GM21390 (cell line): ENCODE results near the gene BDNF.
A peak's percentile ranks its signal among the peaks of the same experiment; 100 is the strongest.

Experiments used
- ATAC-seq: cut with Tn5 transposase; IDR thresholded peaks from one replicate; pipeline ENCODE4 v1.9.1; 2021; ENCODE audit not compliant: unreplicated experiment

Gene BDNF

DNA sequence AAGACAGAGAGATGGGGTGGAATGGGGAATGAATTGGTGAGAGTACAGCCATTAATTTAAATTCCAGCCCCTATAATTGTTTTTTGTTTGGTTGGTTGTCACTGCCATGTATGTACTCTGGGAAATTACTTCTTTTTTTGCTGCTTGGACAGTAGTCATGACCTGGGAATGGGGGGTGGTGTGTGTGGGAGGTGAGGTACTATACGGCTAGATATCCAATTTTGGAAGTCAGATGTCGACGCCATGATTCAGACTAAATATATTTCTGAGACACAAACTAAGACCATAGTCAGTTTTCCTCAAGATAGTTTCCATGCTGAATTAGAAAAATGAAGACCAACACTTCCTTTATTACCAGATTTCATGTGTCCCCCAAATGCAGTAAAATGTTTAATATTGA, 7.4 kb upstream of the BDNF start:
- ATAC-seq = no peak

DNA sequence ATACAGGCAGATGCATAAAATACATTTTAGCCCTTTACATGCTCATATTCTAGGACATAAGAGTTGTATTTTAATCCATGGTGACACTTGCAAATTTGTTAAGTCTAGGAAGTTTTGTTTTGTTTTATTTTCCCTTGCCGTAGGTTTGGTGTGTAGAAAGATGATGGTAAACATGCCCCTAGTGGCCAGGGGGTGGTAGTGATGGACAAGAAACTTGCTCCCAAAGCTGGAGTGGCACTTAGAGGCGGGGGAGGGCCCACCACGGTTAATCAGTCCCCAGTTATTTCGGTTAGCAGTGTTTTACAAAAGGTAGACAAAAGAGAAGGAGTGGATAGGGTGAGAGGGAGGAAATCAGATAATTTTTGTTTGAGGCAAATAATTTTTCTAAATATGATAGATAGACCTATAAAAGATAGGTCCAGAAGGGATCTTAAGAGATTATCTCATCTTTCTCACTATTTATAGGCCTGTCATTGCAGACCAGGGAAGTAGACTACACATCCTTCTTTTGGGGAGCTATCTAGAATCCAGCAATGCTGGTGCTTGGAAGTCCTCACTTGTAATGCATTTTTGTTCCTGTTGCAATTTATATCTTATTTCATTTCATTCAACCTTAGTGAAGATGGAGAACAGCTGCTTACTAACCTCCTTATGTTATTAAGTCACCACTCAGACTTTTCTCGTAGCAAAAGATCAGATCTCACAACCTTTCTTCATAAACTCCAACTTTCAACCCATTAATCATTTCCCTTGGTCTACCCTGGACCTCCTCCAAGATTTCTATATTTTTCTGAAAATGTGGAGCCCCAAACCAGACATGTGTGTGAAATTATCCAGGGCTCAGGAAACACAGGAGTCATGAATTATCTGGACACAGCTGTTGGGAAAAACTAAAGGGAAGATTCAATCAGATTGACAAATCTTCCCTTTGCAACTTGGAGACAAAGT, 5.9 kb upstream of the BDNF start:
- ATAC-seq = peak; percentile 75

DNA sequence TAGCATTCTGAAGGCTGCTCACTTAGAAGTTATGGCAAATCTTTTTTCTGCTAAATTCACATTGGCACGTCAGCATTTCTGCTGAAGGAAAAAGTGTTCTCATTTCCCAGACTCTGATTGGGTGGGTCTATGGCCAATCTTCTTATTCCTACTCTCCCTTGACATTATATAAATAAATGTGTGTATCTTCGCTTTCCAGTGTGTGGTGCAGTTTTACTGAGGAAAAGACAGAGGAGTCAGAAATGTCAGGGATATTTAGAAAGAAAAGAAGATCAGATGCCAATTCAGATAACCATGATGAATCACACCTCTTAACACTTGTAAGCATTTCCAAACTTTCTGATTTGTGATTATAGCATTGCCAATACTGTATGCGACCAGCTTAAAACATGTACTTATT, 3.2 kb upstream of the BDNF start:
- no peak for ATAC-seq

DNA sequence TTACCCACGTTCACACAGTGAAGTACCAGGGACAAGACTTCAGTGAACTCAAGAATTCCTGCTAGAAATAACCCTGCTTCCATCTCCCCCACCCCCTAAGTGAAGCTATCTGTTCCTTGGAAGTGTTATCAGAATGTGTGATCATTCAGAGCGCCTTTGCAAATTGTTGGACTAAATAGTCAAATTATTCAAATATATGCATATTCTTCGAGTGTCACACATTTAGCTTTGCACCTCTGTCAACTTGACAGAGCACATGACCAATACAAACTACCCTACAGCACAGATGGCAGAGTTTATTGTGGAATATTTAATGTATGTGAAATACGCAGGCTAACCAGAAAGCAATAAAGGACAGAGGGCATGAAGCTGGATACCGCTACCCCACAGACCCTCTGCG, 2.6 kb upstream of the BDNF start:
- ATAC-seq = no peak

DNA sequence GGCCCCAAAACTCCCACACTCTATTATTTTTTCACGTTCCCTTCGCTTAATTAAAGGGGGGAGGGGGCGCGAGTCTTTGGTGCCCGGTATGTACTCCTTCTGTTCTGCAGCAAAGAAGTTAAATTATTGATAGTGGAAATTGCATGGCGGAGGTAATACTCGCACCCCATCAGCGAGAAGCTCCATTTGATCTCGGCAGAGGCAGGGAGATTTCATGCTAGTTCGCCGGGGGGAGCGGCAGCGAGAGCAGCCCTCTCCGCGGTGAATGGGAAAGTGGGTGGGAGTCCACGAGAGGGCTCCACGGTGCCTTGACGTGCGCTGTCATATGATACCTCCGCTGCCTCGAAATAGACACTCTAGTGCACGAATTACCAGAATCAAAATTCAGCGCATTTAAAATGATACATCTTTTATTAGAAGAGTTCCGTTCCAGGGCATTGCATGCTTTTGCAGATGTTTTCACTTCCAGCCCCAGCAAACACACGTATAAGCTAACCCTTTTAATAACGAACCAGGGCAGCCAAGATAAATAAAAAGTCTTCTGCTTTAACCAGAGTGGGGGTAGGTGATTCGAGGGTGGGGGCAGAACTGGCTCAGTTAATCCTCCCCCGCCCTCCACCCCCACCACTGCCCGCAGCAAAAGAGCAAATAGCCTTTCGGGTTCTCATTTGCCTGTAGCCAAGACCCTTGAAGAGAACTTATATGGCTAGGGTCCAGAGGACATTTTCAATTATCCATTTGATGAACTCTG, 1.3 kb upstream of the BDNF start:
- no peak for ATAC-seq

DNA sequence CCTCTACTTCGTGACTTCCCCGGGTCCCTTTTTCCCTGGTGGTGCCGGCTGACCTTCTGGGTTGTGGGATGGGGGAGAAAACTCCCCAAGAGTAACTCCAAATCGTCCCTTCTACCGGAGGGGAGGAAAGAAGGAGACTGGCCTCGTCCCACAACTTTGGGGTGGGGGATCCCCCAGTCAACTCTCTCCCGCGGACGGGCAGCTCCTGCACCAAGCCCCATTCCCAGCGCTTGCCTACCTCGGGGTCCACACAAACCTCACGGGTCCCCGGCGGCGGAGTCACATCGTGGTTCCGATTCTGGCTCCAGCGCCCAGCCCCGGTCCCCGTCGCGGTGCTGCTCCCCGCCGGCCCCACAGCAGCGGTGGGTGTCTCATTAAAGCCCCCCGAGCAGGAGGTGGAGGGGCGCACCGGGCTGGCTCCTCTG, 317 bp downstream of the BDNF start:
- no peak for ATAC-seq

DNA sequence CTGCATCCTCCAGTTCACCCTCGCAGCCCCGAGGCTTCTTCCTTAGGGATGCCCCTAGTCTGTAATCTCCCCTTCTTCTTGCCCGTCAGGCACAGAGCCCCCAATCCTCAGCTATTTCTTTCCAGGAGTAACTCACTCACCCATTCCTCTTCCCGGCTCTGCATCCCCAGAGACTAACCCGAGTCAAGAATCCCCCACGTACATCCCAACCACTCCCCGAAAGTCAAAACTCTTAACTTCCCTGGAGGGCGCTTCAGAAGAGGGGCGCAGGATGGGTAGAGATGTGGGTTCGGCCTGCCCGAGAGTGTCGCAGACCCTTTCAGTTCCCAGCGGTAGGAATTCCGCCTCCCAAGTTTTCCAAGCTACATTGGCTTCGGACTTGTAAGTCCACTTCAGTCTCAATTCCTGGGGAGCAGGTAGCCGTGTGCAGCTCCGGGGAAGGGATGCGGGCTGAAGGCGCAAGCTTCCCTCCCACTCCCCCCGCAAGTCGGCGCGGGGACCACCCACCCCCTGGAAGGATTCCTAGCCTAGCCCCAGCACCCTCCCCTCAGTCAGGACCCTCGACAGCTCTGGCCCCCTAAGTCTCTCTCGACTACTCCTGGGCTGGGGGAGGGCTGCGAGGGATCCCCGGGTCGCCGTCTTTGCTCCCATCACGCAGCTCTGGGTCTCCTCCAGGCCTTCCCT, 871 bp downstream of the BDNF start:
- ATAC-seq = no peak

DNA sequence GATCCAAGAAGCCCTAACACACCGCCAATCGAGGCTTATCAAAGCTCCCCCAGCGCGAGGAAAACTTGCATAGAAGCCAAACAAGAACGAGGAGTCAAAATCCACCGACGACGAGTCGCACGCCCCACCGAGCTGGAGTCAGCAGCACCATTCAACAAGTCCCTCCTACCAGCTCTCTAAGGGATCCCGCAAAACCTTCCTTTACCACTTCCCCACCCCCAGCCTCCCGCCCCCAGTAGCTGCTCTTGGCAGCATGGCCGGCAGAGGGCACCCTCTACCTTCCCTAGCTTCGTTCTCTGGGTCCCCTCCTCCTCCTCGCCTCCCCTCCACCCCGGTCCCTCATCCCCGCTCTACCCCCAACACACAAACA, 1.4 kb downstream of the BDNF start:
- peak; percentile 75 for ATAC-seq

DNA sequence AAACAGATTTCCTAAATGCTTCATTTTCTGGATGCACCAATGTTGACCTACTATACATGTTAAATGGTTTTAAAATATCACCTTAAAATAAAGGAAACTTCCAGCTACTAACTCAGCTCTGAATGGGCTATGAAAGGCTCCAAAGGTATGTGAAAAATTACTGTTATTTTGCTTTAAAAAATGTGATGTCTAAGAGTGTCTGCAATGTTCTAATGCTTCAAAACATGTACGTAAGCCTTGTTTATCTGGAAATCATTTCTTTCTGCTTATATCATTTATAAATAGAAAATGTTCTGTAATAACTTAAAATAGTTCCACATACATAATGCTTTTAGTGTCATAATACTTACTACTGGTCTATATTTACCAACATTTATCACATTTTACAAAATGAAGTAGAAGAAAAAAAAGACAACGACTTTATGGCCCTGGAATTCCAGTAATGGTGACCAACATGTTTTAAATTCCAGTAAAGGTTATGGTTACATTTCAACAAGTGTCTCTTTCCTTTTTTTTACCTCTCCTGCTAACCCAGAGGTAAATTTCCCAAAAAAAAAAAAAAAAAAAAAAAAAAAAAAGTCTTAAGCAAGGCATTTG, 2.5 kb downstream of the BDNF start:
- no peak for ATAC-seq

DNA sequence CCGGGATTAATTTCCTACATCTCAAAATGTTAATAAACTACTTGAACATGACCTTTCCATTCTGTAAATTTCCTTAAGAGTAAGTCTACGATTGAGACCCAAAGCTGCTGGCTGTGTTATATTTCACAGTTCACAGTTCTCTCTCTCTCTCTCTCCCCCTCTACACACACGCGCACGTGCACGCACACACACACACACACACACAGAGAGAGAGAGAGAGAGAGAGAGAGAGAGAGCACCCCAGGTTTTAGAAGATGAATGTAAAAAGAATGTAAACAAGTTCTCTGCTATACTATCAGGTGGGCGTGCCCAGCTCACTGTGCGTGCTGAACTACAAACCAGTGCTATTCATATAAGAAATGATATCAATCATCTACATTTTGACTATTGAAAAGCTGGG, 3.3 kb downstream of the BDNF start:
- no peak for ATAC-seq

DNA sequence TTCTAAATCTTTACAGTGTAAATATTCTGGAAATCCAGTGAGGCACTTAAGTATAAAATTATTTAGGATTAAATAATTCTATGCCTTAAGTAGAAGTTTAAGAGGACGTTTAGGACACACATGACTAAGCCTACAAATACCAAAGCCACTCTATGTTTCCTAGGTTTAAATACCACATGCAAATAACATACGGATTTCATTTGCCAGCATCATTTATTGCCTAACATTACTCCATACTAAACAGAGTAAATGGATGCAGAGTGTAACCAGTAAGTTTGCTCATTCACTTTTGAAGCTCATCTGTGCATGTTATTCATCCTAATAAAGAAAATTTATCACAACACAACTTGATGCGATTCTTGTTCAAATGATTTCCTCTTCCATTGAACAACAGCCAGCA, 4.1 kb downstream of the BDNF start:
- ATAC-seq = no peak

DNA sequence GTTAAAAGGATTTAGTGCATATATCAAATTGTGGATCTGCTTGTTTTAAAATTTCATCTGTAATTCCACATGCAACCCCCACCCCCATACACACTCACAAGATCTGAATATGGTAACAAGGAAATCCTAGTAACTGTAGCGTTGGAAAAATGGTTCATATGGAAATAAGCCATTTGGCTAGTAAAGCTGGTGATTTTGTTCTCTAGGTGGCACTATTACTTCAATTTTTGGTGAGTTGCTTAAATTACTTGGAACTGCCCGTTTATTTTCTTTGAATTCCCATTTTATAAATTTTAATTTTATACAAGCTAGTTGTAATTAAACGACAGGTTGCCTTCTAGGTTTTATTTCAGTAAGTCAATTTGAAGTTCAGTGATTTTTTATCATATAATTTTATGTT, 5.3 kb downstream of the BDNF start:
- no peak for ATAC-seq

DNA sequence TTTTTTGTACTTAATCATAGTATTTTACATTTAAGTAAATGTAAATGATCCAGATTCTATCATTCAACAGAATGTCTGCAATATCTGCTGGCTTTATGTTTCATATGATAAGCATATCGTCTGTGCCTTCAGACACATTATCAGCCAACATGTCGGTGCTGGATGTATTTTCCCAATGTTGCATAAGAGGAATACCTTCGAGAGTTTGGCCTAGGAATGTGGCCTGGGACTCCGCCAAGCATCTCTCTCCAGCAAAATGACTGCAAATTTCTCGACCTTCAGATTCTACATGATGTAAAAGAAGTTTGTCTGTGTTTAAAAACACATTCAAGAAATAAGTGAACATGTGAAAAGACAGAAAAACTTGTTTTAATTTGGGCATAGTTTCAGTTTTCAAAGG, 6.9 kb downstream of the BDNF start:
- ATAC-seq = no peak

DNA sequence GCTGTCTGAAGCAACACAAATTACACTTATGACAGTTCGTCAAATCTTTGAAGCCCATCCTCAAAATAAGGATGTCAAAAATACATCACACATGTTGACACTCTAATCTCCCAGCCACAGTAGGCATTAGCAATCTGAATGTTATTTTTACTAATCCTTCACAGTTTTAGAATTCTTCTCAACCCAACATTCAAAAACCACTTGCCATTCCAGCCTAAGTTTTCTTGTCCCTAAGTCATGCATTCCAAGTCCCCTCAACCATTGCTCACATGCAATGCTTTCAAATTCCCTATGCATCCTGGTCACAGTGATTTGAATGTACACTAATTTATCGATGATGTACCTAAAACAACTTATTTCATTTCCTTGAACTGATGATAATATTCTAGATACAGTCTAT, 7.5 kb downstream of the BDNF start:
- ATAC-seq = no peak

DNA sequence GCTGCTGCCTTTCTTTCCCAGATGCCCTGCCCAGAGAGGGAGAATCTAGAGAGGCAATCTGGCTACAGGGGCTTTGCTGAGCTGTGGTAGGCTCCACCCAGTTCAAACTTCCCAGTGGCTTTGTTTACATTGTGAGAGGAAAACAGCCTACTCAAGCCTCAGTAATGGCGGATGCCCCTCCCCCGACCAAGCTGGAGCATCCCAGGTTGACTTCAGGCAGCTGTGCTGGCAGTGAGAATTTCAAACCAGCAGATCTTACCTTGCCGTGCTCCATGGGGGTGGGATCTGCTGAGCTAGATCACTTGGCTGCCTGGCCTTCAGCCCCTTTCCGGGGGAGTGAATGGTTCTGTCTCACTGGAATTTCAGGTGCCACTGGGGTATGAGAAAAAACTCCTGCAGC, 12.2 kb downstream of the BDNF start:
- ATAC-seq = no peak

DNA sequence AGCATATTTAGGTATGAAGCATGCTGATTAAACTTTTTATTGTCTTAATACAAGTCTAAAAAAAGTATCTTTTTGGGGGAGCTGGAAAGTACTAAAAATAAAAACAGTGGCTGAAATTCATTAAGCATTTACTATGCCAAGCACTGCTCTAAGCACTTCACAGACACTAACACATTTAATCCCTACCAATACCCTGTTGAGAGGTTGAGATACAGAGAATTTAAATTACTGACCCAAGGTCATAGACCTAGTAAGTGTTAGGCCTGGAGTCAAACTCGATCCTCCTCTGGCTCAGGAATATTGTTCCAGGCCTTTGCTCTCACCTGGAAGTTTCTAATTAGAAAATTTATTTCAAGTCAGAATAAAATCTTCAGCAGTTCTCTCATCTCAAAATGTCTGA, 18.6 kb downstream of the BDNF start:
- no peak for ATAC-seq

DNA sequence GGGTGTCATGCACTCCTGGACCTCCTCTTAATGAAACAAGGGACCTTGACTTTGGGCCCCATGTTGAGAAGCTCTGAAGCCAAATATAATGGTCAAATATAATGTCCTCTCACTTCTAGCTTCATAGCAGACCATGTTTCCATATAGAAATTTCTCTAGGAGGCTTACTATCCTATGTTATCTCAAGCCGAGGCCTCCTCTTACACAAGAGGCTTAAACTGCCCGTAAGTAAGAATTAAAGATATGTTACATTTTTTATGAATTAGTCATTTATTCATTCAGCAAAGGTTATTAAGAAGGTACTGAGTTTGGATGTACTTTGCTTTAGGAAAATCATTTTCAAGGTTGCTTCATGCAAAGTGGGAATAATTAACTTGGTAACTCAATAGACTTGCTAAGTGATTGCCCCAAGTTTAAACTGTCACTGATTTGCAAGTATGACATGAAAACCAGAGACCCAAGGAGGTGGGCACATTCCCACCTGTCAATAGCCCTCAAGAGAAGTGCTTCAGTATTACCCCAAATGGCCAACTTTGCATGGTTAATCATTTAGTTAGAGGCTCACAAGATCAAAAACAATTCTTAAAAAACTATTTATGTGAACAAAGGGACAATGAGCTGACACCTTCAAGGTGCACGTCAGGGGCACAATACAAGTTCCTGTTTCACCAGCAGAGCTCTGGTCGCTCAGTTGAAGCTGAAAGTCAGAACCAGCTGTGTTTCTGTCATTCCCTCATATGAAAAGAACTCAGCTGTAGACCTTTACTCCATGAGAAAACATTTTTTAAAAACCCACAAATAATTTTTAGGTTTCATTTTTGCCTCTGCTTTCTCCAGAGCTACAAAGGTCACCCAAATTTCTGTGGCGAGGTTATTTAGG, 20.9 kb downstream of the BDNF start:
- no peak for ATAC-seq

DNA sequence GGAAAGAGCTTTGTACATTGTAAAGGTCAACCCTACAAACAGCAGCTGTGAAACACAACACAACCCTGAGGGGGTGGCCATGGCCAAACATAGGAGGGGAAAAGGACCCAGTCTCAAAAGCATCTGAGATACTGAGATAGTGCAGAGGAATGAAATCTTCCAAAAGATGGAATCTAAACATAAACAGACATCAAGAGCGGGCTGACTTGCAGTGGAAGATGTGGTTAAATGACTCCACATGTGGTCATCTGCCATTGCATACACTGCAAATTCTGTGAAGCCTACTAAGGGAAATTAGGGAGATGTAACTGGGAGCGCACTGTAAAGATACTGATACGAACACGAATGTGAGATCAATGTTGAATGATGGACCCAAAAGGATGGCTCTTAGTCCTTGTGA, 22.0 kb downstream of the BDNF start:
- ATAC-seq = no peak

DNA sequence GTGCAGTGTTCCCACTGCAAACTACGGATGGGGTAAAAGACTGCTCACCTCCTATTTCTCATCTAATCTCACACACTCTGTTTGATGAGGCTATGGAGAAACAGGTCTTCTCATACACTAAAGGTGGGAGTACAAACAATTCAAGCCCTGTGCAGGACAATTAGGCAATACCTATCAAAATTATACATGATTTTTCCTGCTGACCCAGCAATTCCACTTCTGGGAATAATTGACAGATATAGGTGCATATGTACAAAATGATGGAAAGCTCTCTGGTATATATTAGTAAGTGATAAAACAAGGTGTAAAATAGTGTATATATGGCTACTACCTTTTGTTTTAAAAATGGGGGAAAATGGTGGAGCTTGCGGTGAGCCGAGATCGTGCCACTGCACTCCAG, 23.1 kb downstream of the BDNF start:
- no peak for ATAC-seq

DNA sequence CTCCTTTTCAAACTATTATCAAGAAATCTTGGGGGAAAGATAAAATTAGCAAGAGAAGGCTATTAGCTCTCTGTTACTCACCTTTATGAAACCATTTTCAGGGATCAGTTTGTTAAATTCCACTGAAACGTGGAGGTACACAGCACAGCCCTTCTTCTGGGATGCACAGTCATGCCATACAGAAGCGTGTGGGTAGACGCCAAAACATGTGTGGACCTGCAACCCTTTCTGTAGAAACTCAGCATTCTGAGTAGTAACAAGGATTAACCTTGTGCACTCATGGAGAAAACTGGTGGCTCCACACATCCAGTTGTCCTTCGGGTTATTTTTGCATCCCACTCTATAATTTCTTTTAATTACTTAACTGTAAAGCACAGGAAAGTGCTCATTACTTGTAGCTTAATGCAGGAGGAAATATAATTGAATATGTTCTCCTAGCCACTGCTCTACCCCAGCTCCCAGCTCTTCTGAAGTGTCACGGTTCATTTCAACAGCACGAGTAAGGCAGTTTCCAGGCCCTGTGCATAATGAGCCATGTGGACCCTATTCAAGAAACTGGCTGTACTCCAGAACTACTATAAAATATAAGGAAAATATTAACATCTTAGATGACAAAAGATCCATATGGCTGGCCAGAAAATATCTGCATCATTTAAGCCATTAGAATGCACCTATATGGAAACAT, 26.1 kb downstream of the BDNF start:
- ATAC-seq = no peak
